HCT116 (cell line): Measurements from ENCODE around the gene SPIRE1. TPM values are rescaled to one million over a fixed set of nuclear protein-coding genes. Genes with fewer than 3 reads are reported as not detected.

Source experiments
- ATAC-seq: fragments of 200-7000 bp; cut with Tn5 transposase; 2 replicates; pipeline ENCODE4 v1.9.1; 2020; ENCODE audit warnings: mild to moderate bottlenecking, moderate library complexity
- BruUV-seq: library from RNA; stranded (reverse); fragments of 400-500 nt; replicated peaks from 2 replicates; lab custom pipeline; 2021; lab: Mats Ljungman, UMichigan
- CTCF ChIA-PET: fragments of 300-600 bp; sonication (Branson Sonifier 250); formaldehyde crosslinking; loops from one replicate; lab custom pipeline; 2021; ENCODE audit warnings: antibody characterized with exemption; lab: Charles Lee
- POLR2A ChIA-PET: fragments of 300-600, 350-600 bp; sonication (Branson Sonifier 250); formaldehyde crosslinking; loops from one replicate; lab custom pipeline; 2021; ENCODE audit warnings: antibody characterized with exemption; lab: Charles Lee
- RAD21 ChIA-PET, 2 experiments: fragments of 300-600 bp; sonication (Branson Sonifier 250); formaldehyde crosslinking; loops; one replicate each; lab custom pipeline; 2023; ENCODE audit warnings: low total read pairs in 2 of 2; ENCODE audit not compliant: uncharacterized antibody in 2 of 2, unreplicated experiment in 2 of 2, low non-redundant PET in 1 of 2; lab: Charles Lee
- DNase-seq: peaks from one replicate; pipeline ENCODE4 v3.0.0-alpha.2; 2010; ENCODE audit warnings: low read depth, low spot score
- H2AFZ ChIP-seq: fragments of 200-600 bp; shearing (Covaris generic), sonication (generic); 2 replicates; pipeline ENCODE4 v1.6.1; 2017; ENCODE audit warnings: low read depth, mixed run types, mixed read lengths, antibody characterized with exemption, low read length; ENCODE audit not compliant: poor library complexity, severe bottlenecking
- H3K27ac ChIP-seq: 2 replicates; pipeline ENCODE4 v1.5.1; 2012; ENCODE audit warnings: low read depth, low read length
- H3K27me3 ChIP-seq: fragments of 200-600 bp; sonication (generic); 2 replicates; pipeline ENCODE4 v1.6.1; 2016; ENCODE audit warnings: mixed run types, low read length, mixed read lengths; ENCODE audit not compliant: insufficient read depth
- H3K36me3 ChIP-seq, 2 experiments: fragments of 200-500 bp in 1 of 2; fragments of 200-600 bp in 1 of 2; sonication (Bioruptor generic) in 1 of 2; sonication (generic) in 1 of 2; 2 replicates each; pipeline versions ENCODE4 v1.5.1 to v1.6.1; 2014 to 2016; ENCODE audit warnings: low read length in 2 of 2, inconsistent platforms in 1 of 2, mixed read lengths in 1 of 2, mixed run types in 1 of 2; ENCODE audit not compliant: insufficient read depth in 2 of 2, control insufficient read depth in 1 of 2
- H3K4me1 ChIP-seq, 2 experiments: fragments of 200-600 bp in 1 of 2; sonication (generic) in 1 of 2; 2 replicates each; pipeline versions ENCODE4 v1.5.1 to v1.6.1; 2012 to 2017; ENCODE audit warnings: low read length in 2 of 2, inconsistent platforms in 1 of 2, mild to moderate bottlenecking in 1 of 2, mixed read lengths in 1 of 2, mixed run types in 1 of 2, moderate library complexity in 1 of 2; ENCODE audit not compliant: insufficient read depth in 2 of 2, control insufficient read depth in 1 of 2
- H3K4me2 ChIP-seq: fragments of 200-600 bp; sonication (generic); 2 replicates; pipeline ENCODE4 v1.6.1; 2017; ENCODE audit warnings: mixed run types, low read length, mixed read lengths
- H3K4me3 ChIP-seq, 2 experiments: fragments of 200-600 bp in 1 of 2; sonication (generic) in 1 of 2; replicated peaks in 1 of 2; 2 replicates each; pipeline ENCODE4 v1.5.1; 2011 to 2016; ENCODE audit warnings: low read length in 2 of 2, control low read depth in 1 of 2, low read depth in 1 of 2, mild to moderate bottlenecking in 1 of 2, mixed read lengths in 1 of 2, mixed run types in 1 of 2
- H3K79me2 ChIP-seq: fragments of 200-600 bp; sonication (generic); 2 replicates; pipeline ENCODE4 v1.6.1; 2017; ENCODE audit warnings: mild to moderate bottlenecking, mixed run types, low read length, moderate library complexity, mixed read lengths; ENCODE audit not compliant: insufficient read depth
- H3K9ac ChIP-seq: fragments of 200-600 bp; sonication (generic); 2 replicates; pipeline ENCODE4 v1.6.1; 2016; ENCODE audit warnings: low read length, mixed read lengths
- H3K9me2 ChIP-seq: fragments of 200-600 bp; sonication (generic), shearing (Covaris generic); 2 replicates; pipeline ENCODE4 v1.6.1; 2017; ENCODE audit warnings: mixed run types, mild to moderate bottlenecking, moderate library complexity; ENCODE audit not compliant: insufficient read depth
- H3K9me3 ChIP-seq, 2 experiments: fragments of 200-500 bp in 1 of 2; fragments of 200-600 bp in 1 of 2; sonication (Bioruptor generic) in 1 of 2; sonication (generic) in 1 of 2; 2 replicates each; pipeline ENCODE4 v1.6.1; 2014 to 2017; ENCODE audit warnings: low read length in 2 of 2, mixed read lengths in 2 of 2, inconsistent platforms in 1 of 2, low read depth in 1 of 2, mild to moderate bottlenecking in 1 of 2, mixed run types in 1 of 2, moderate library complexity in 1 of 2; ENCODE audit not compliant: control insufficient read depth in 1 of 2, insufficient read depth in 1 of 2
- H4K20me1 ChIP-seq: fragments of 200-600 bp; sonication (generic), shearing (Covaris generic); 2 replicates; pipeline ENCODE4 v1.6.1; 2017; ENCODE audit warnings: mixed run types, mild to moderate bottlenecking, moderate library complexity; ENCODE audit not compliant: insufficient read depth
- CBX3 ChIP-seq: IDR thresholded peaks from 2 replicates; pipeline ENCODE4 v1.6.1; 2012; ENCODE audit warnings: low read depth
- EGR1 ChIP-seq: IDR thresholded peaks from 2 replicates; pipeline ENCODE4 v1.6.1; 2012; ENCODE audit warnings: low read depth
- ELF1 ChIP-seq: IDR thresholded peaks from 2 replicates; pipeline ENCODE4 v1.6.1; 2012; ENCODE audit warnings: low read depth, borderline replicate concordance
- EZH2 ChIP-seq: fragments of 200-600 bp; sonication (generic); IDR thresholded peaks from 2 replicates; pipeline ENCODE4 v1.6.1; 2017; ENCODE audit warnings: antibody characterized with exemption, mixed run types
- EZH2phosphoT487 ChIP-seq: fragments of 200-600 bp; IDR thresholded peaks from 2 replicates; pipeline ENCODE4 v1.6.1; 2018; ENCODE audit warnings: antibody characterized with exemption, borderline replicate concordance
- JUND ChIP-seq: IDR thresholded peaks from 2 replicates; pipeline ENCODE4 v1.6.1; 2012
- POLR2A ChIP-seq: IDR thresholded peaks from 2 replicates; pipeline ENCODE4 v1.7.0; 2011; ENCODE audit warnings: borderline replicate concordance; ENCODE audit not compliant: insufficient read depth, insufficient read length; ENCODE audit errors: extremely low read depth
- POLR2AphosphoS5 ChIP-seq: IDR thresholded peaks from 2 replicates; pipeline ENCODE4 v1.6.1; 2011; ENCODE audit warnings: mild to moderate bottlenecking, low read depth, low read length, moderate library complexity
- RAD21 ChIP-seq: IDR thresholded peaks from 2 replicates; pipeline ENCODE4 v1.6.1; 2012; ENCODE audit warnings: low read depth, mild to moderate bottlenecking
- SIN3A ChIP-seq: IDR thresholded peaks from 2 replicates; pipeline ENCODE4 v1.6.1; 2012; ENCODE audit warnings: low read depth
- SP1 ChIP-seq: IDR thresholded peaks from 2 replicates; pipeline ENCODE4 v1.6.1; 2012; ENCODE audit warnings: low read depth
- SRF ChIP-seq: IDR thresholded peaks from 2 replicates; pipeline ENCODE4 v1.6.1; 2012; ENCODE audit warnings: low read depth
- TCF7L2 ChIP-seq: IDR thresholded peaks from 2 replicates; pipeline ENCODE4 v1.7.0; 2011; ENCODE audit warnings: borderline replicate concordance, inconsistent platforms; ENCODE audit not compliant: insufficient read depth, insufficient read length; ENCODE audit errors: extremely low read depth
- YY1 ChIP-seq: IDR thresholded peaks from 2 replicates; pipeline ENCODE4 v1.6.1; 2011; ENCODE audit warnings: low read length, low read depth, moderate library complexity, mild to moderate bottlenecking; ENCODE audit not compliant: insufficient replicate concordance; ENCODE audit errors: extremely low read depth
- ZFX ChIP-seq: fragments of 450-650 bp; IDR thresholded peaks from 2 replicates; pipeline ENCODE4 v1.6.1; 2017
- ZNF274 ChIP-seq: fragments of 200-500 bp; sonication (Bioruptor generic); IDR thresholded peaks from 2 replicates; pipeline ENCODE4 v1.6.1; 2014; ENCODE audit warnings: mild to moderate bottlenecking, low read depth, low read length, inconsistent platforms
- intact Hi-C: fragments of 100-400 bp; cut with micrococcal nuclease; formaldehyde crosslinking; loops from 2 replicates; pipeline ENCODE4 v1.10.0; 2022
- total RNA-seq: library from RNA; stranded (reverse); gene quantifications from one replicate; pipeline ENCODE4 v1.2.1, GENCODE V29; 2021; ENCODE audit not compliant: unreplicated experiment
- TF ChIP-seq, protein P1 (sequence below): IDR thresholded peaks from 2 replicates; pipeline ENCODE4 v1.6.1; 2012
- TF ChIP-seq, protein P2 (sequence below): IDR thresholded peaks from 2 replicates; pipeline ENCODE4 v1.6.1; 2011; ENCODE audit warnings: mild to moderate bottlenecking, low read length, moderate library complexity; ENCODE audit not compliant: insufficient replicate concordance; ENCODE audit errors: extremely low read depth
- TF ChIP-seq, protein P3 (sequence below), 3 experiments: fragments of 200-600 bp in 1 of 3; sonication (generic) in 1 of 3; IDR thresholded peaks in 2 of 3; conservative IDR thresholded peaks in 1 of 3; 2 replicates each; pipeline ENCODE4 v1.5.1; 2012 to 2017; ENCODE audit warnings: low read depth in 2 of 3, low read length in 2 of 3, antibody characterized with exemption in 1 of 3, borderline replicate concordance in 1 of 3, control low read depth in 1 of 3, mild to moderate bottlenecking in 1 of 3, mixed read lengths in 1 of 3, mixed run types in 1 of 3, moderate library complexity in 1 of 3; ENCODE audit not compliant: insufficient read depth in 1 of 3

The SPIRE1 gene
- total RNA-seq, 1 experiment from 2014 or later, result 26.6 TPM

DNA sequence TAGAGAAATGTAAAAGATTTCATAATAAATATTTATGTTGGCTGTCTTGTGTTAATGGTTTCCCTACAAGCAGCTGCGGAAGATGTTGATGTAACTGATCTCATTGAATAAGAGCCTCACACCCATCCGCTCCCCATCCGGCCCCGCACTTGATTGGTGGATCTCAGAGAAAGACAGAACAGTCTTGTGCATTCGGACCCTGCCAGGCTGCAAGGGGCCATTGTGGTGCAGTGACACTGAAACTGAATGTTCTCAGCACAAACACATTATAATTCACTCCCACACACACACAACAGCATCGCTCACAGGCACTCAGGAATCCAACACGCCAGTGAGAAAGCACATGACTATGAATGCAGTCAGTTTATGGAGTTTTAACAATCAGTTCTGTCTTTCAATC is 202.4 kb downstream of the SPIRE1 start:
- H3K9ac ChIP-seq, result no peak overlapping the region
- peaks cover 0 to 3% of the 10 kb centered on the region in 2 experiments; a peak in 1 of 4 replicates for H3K36me3 ChIP-seq
- ATAC-seq (no peak), DNase-seq (no peak)
- intact Hi-C loops, result no loop called here
- no peaks in the 10 kb centered on the region for H3K9me3 ChIP-seq
- H3K27me3 ChIP-seq, result no peaks in the 10 kb centered on the region
- no peaks in the 10 kb centered on the region for H3K4me1 ChIP-seq
- no peak overlapping the region for H3K4me2 ChIP-seq
- ChIA-PET RAD21 (no interaction called here), CTCF (no interaction called here), POLR2A (no interaction called here)
- no peak overlapping the region for H3K4me3 ChIP-seq
- H3K27ac ChIP-seq, result no peak overlapping the region
- H3K79me2 ChIP-seq, result no peaks in the 10 kb centered on the region
- no peaks in the 10 kb centered on the region for H3K9me2 ChIP-seq
- BruUV-seq, result no TSS peak
- TF ChIP-seq ZFX (no peak), SIN3A (no peak), SRF (no peak), POLR2AphosphoS5 (no peak), ZNF274 (no peak), EZH2 (no peak), ELF1 (no peak), CBX3 (no peak), YY1 (no peak), RAD21 (no peak), TCF7L2 (no peak), POLR2A (no peak), EGR1 (no peak), SP1 (no peak), JUND (no peak), EZH2phosphoT487 (no peak)
- TF ChIP-seq, protein P1, sequence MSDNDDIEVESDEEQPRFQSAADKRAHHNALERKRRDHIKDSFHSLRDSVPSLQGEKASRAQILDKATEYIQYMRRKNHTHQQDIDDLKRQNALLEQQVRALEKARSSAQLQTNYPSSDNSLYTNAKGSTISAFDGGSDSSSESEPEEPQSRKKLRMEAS, result no peak
- TF ChIP-seq, protein P2, sequence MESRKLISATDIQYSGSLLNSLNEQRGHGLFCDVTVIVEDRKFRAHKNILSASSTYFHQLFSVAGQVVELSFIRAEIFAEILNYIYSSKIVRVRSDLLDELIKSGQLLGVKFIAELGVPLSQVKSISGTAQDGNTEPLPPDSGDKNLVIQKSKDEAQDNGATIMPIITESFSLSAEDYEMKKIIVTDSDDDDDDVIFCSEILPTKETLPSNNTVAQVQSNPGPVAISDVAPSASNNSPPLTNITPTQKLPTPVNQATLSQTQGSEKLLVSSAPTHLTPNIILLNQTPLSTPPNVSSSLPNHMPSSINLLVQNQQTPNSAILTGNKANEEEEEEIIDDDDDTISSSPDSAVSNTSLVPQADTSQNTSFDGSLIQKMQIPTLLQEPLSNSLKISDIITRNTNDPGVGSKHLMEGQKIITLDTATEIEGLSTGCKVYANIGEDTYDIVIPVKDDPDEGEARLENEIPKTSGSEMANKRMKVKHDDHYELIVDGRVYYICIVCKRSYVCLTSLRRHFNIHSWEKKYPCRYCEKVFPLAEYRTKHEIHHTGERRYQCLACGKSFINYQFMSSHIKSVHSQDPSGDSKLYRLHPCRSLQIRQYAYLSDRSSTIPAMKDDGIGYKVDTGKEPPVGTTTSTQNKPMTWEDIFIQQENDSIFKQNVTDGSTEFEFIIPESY, result no peak
- TF ChIP-seq, protein P3, sequence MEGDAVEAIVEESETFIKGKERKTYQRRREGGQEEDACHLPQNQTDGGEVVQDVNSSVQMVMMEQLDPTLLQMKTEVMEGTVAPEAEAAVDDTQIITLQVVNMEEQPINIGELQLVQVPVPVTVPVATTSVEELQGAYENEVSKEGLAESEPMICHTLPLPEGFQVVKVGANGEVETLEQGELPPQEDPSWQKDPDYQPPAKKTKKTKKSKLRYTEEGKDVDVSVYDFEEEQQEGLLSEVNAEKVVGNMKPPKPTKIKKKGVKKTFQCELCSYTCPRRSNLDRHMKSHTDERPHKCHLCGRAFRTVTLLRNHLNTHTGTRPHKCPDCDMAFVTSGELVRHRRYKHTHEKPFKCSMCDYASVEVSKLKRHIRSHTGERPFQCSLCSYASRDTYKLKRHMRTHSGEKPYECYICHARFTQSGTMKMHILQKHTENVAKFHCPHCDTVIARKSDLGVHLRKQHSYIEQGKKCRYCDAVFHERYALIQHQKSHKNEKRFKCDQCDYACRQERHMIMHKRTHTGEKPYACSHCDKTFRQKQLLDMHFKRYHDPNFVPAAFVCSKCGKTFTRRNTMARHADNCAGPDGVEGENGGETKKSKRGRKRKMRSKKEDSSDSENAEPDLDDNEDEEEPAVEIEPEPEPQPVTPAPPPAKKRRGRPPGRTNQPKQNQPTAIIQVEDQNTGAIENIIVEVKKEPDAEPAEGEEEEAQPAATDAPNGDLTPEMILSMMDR (IDR thresholded peaks at IDR 0.05 in 2 of 3, conservative IDR thresholded peaks at IDR 0.05 in 1 of 3; ENCODE audit: borderline replicate concordance in 1 of 3, insufficient read depth in 1 of 3, low read depth in 2 of 3, low read length in 2 of 3), result no peak
- no peaks in the 10 kb centered on the region for H4K20me1 ChIP-seq
- H2AFZ ChIP-seq, result no peak overlapping the region
